ENCODE results near the gene PFKM. TPM values are rescaled to one million over a fixed set of nuclear protein-coding genes. Genes with fewer than 3 reads are reported as not detected.

PFKM gene
- total and polyA plus RNA-seq, 9 of the 15 experiments (the other 6 are each of a cell fraction or from before 2014, with no cell fraction given): 16.5 to 39.9 (median 31.7) TPM

- no peaks in the 10 kb centered on the region for H3K9me1 ChIP-seq (ENCODE audit: control insufficient read depth, insufficient read depth, low read length)
- WGBS (ENCODE audit: insufficient coverage, low coverage, missing lambda C conversion rate): 63% methylated on average over 4 of the region's 4 CpGs
- H4K20me1 ChIP-seq (replicated peaks; ENCODE audit: control insufficient read depth, insufficient read depth, low read length): no peaks in the 10 kb centered on the region
- BruUV-seq (replicated peaks): no TSS peak
- H3K27me3 ChIP-seq (ENCODE audit: control insufficient read depth in 2 of 2, insufficient read depth in 2 of 2, low read length in 2 of 2): no peaks in the 10 kb centered on the region
- no peaks in the 10 kb centered on the region for H3K9me3 ChIP-seq (replicated peaks; ENCODE audit: control insufficient read depth, insufficient read depth, low read depth, low read length)
- no peak overlapping the region for H3K9ac ChIP-seq (ENCODE audit: insufficient read depth in 1 of 2, low read depth in 2 of 2, low read length in 2 of 2)
- no peak for TF ChIP-seq ZNF184 (CRISPR knock-in tag; IDR thresholded peaks at IDR 0.05)
- no peak for TF ChIP-seq TFAM (CRISPR knock-in tag; conservative IDR thresholded peaks at IDR 0.05)
- no peak for TF ChIP-seq BCOR (IDR thresholded peaks at IDR 0.05)
- TF ChIP-seq RCOR1 (IDR thresholded peaks at IDR 0.05; ENCODE audit: borderline replicate concordance in 1 of 2, low read depth in 2 of 2, low read length in 2 of 2): no peak
- no peak for TF ChIP-seq ZNF282 (CRISPR knock-in tag; IDR thresholded peaks at IDR 0.05)
- TF ChIP-seq SMARCA4 (IDR thresholded peaks at IDR 0.05): no peak
- no peak for TF ChIP-seq TCF15 (CRISPR knock-in tag; IDR thresholded peaks at IDR 0.05)
- no peak for TF ChIP-seq MAX (CRISPR knock-in tag; IDR thresholded peaks at IDR 0.05)
- TF ChIP-seq ZNF639 (CRISPR knock-in tag; conservative IDR thresholded peaks at IDR 0.05 in 1 of 2, IDR thresholded peaks at IDR 0.05 in 1 of 2): no peak
- no peak for TF ChIP-seq TGIF2 (CRISPR knock-in tag; IDR thresholded peaks at IDR 0.05)
- TF ChIP-seq HIVEP1 (CRISPR knock-in tag; IDR thresholded peaks at IDR 0.05): no peak
- TF ChIP-seq ZNF347 (CRISPR knock-in tag; IDR thresholded peaks at IDR 0.05; ENCODE audit: low read depth): no peak
- TF ChIP-seq RAD21 (CRISPR knock-in tag; conservative IDR thresholded peaks at IDR 0.05 in 1 of 2, IDR thresholded peaks at IDR 0.05 in 1 of 2): no peak
- no peak for TF ChIP-seq SMC3 (conservative IDR thresholded peaks at IDR 0.05; ENCODE audit: insufficient read depth, low read depth, low read length)
- TF ChIP-seq ELF4 (CRISPR knock-in tag; IDR thresholded peaks at IDR 0.05): no peak
- TF ChIP-seq ELK1 (CRISPR knock-in tag; IDR thresholded peaks at IDR 0.05): no peak
- H3K4me1 ChIP-seq (replicated peaks in 1 of 2; ENCODE audit: control insufficient read depth in 2 of 2, insufficient read depth in 2 of 2, low read length in 2 of 2): peaks cover 4 to 9% of the 10 kb centered on the region in 2 experiments; a peak in 4 of 5 replicates
- no peak overlapping the region for H3K27ac ChIP-seq (ENCODE audit: extremely low read depth, low read depth, low read length)
- ATAC-seq (no peak), DNase-seq (ENCODE audit: extremely low read depth in 1 of 4, low spot score in 3 of 4) (no peak), FAIRE-seq (no peak)
- ChIA-PET POLR2A (no interaction called here), CTCF (ENCODE audit: low intra/inter-chr PET ratio) (no interaction called here)
- no peak overlapping the region for H3K4me2 ChIP-seq (ENCODE audit: insufficient read depth, low read length)
- intact Hi-C loops (cut with micrococcal nuclease): no loop called here
- peaks cover 55% of the 10 kb centered on the region; the same call in 2 of the 3 replicates for H3K36me3 ChIP-seq (ENCODE audit: control insufficient read depth, insufficient read depth, low read length)
- peaks cover 8% of the 10 kb centered on the region; the same call in 1 of the 3 replicates for H3K79me2 ChIP-seq (ENCODE audit: control insufficient read depth, insufficient read depth, low read length)
- no peak overlapping the region for H2AFZ ChIP-seq (ENCODE audit: low read depth, low read length)
- in situ Hi-C loops (cut with MboI): no loop called here
- no peak overlapping the region for H3K4me3 ChIP-seq
These were observed 6.8 kb downstream of the PFKM start for GRCh38 chr12:48125985-48126384.
